Activated CD4-positive, alpha-beta T cell treated with anti-CD3 and anti-CD28 coated beads, Interleukin-2, amount 50 U/mL, for 48 hours (primary cell): ENCODE data around the gene CEACAM7.

Source experiments
- DNase-seq, 2 experiments: peaks; one replicate each; pipeline ENCODE4 v3.0.0-alpha.2; 2020

Gene CEACAM7

GRCh38 chr19:41699968-41700323 lies 11.9 kb upstream of the CEACAM7 start:
- DNase-seq, result no peak

GRCh38 chr19:41699231-41699967 lies 11.3 kb upstream of the CEACAM7 start:
- DNase-seq, result no peak

GRCh38 chr19:41698746-41699230 lies 10.7 kb upstream of the CEACAM7 start:
- DNase-seq, result no peak

GRCh38 chr19:41697198-41697855 lies 9.3 kb upstream of the CEACAM7 start:
- no peak for DNase-seq

GRCh38 chr19:41696402-41697197 lies 8.5 kb upstream of the CEACAM7 start:
- DNase-seq, result peak; percentile 21 to 25

- no peak for DNase-seq
Observed at GRCh38 chr19:41695745-41696144, 7.7 kb upstream of the CEACAM7 start.

- DNase-seq, result no peak
Observed at GRCh38 chr19:41694831-41695635, 7.0 kb upstream of the CEACAM7 start.

- no peak for DNase-seq
Observed at GRCh38 chr19:41694196-41694595, 6.1 kb upstream of the CEACAM7 start.

GRCh38 chr19:41691268-41691970 lies 3.3 kb upstream of the CEACAM7 start:
- peak; percentile 33 to 46 for DNase-seq

GRCh38 chr19:41690801-41691065 lies 2.7 kb upstream of the CEACAM7 start:
- DNase-seq, result no peak

- no peak for DNase-seq
Observed at GRCh38 chr19:41689993-41690800, 2.1 kb upstream of the CEACAM7 start.

GRCh38 chr19:41688687-41689086 lies 617 bp upstream of the CEACAM7 start:
- no peak for DNase-seq

- DNase-seq, result no peak
Observed at GRCh38 chr19:41687419-41687818, 651 bp downstream of the CEACAM7 start.

- no peak for DNase-seq
Observed at GRCh38 chr19:41682437-41682836, 5.6 kb downstream of the CEACAM7 start.

GRCh38 chr19:41671486-41671885 lies 16.6 kb downstream of the CEACAM7 start:
- DNase-seq, result no peak

- no peak for DNase-seq
Observed at GRCh38 chr19:41670755-41671154, 17.3 kb downstream of the CEACAM7 start.

- DNase-seq, result no peak
Observed at GRCh38 chr19:41668315-41668714, 19.8 kb downstream of the CEACAM7 start.

GRCh38 chr19:41666075-41666474 lies 22.0 kb downstream of the CEACAM7 start:
- DNase-seq, result no peak

GRCh38 chr19:41657157-41657556 lies 30.9 kb downstream of the CEACAM7 start:
- no peak for DNase-seq

GRCh38 chr19:41656756-41657155 lies 31.3 kb downstream of the CEACAM7 start:
- DNase-seq, result peak in 1 of 2 experiments; percentile 6

- no peak for DNase-seq
Observed at GRCh38 chr19:41652250-41652649, 35.8 kb downstream of the CEACAM7 start.

- no peak for DNase-seq
Observed at GRCh38 chr19:41649827-41650226, 38.2 kb downstream of the CEACAM7 start.
